ENCODE data around the gene PTPN11.

Gene PTPN11

GRCh38 chr12:112524676-112525425, 106.1 kb downstream of the PTPN11 start:
- no peak overlapping the region for H3K27ac ChIP-seq (ENCODE audit: insufficient read depth, low read depth, low read length, poor library complexity, severe bottlenecking)
- H3K36me3 ChIP-seq (ENCODE audit: control insufficient read depth, insufficient read depth, low read length), result no peaks in the 10 kb centered on the region
- H3K4me1 ChIP-seq (ENCODE audit: control insufficient read depth, insufficient read depth, low read length), result no peaks in the 10 kb centered on the region
- no peaks in the 10 kb centered on the region for H3K9me3 ChIP-seq (ENCODE audit: control insufficient read depth, low read length)
- no peak overlapping the region for H3K4me3 ChIP-seq (ENCODE audit: insufficient read depth, low read depth, low read length)
- 89 to 93% methylated on average over 5 of the region's 5 CpGs for whole genome bisulfite sequencing, 2 experiments
- H3K27me3 ChIP-seq (ENCODE audit: control insufficient read depth, insufficient read depth, low read length, poor library complexity, severe bottlenecking), result no peaks in the 10 kb centered on the region

GRCh38 chr12:112525426-112525809, 106.7 kb downstream of the PTPN11 start:
- H3K4me3 ChIP-seq (ENCODE audit: insufficient read depth, low read depth, low read length), result no peak overlapping the region
- no peak overlapping the region for H3K27ac ChIP-seq (ENCODE audit: insufficient read depth, low read depth, low read length, poor library complexity, severe bottlenecking)
- H3K36me3 ChIP-seq (ENCODE audit: control insufficient read depth, insufficient read depth, low read length), result no peaks in the 10 kb centered on the region
- 92% methylated on average over 6 of the region's 6 CpGs for WGBS, 2 experiments
- H3K4me1 ChIP-seq (ENCODE audit: control insufficient read depth, insufficient read depth, low read length), result no peaks in the 10 kb centered on the region
- no peaks in the 10 kb centered on the region for H3K9me3 ChIP-seq (ENCODE audit: control insufficient read depth, low read length)
- no peaks in the 10 kb centered on the region for H3K27me3 ChIP-seq (ENCODE audit: control insufficient read depth, insufficient read depth, low read length, poor library complexity, severe bottlenecking)

GRCh38 chr12:112527082-112527481, 108.3 kb downstream of the PTPN11 start:
- Histone ChIP-seq H3K4me1 (ENCODE audit: control insufficient read depth, insufficient read depth, low read length) (no peaks in the 10 kb centered on the region), H3K9me3 (ENCODE audit: control insufficient read depth, low read length) (no peaks in the 10 kb centered on the region), H3K4me3 (ENCODE audit: insufficient read depth, low read depth, low read length) (no peak overlapping the region), H3K27me3 (ENCODE audit: control insufficient read depth, insufficient read depth, low read length, poor library complexity, severe bottlenecking) (no peaks in the 10 kb centered on the region), H3K27ac (ENCODE audit: insufficient read depth, low read depth, low read length, poor library complexity, severe bottlenecking) (no peak overlapping the region), H3K36me3 (ENCODE audit: control insufficient read depth, insufficient read depth, low read length) (no peaks in the 10 kb centered on the region)

- no peak overlapping the region for H3K4me3 ChIP-seq (ENCODE audit: insufficient read depth, low read depth, low read length)
- WGBS, 2 experiments, result 91 to 95% methylated on average over 4 of the region's 4 CpGs
- no peaks in the 10 kb centered on the region for H3K9me3 ChIP-seq (ENCODE audit: control insufficient read depth, low read length)
- H3K27me3 ChIP-seq (ENCODE audit: control insufficient read depth, insufficient read depth, low read length, poor library complexity, severe bottlenecking), result no peaks in the 10 kb centered on the region
- no peaks in the 10 kb centered on the region for H3K4me1 ChIP-seq (ENCODE audit: control insufficient read depth, insufficient read depth, low read length)
- no peaks in the 10 kb centered on the region for H3K36me3 ChIP-seq (ENCODE audit: control insufficient read depth, insufficient read depth, low read length)
- H3K27ac ChIP-seq (ENCODE audit: insufficient read depth, low read depth, low read length, poor library complexity, severe bottlenecking), result no peak overlapping the region
These were observed 108.8 kb downstream of the PTPN11 start for GRCh38 chr12:112527501-112527900.

- Histone ChIP-seq H3K36me3 (ENCODE audit: control insufficient read depth, insufficient read depth, low read length) (no peaks in the 10 kb centered on the region), H3K9me3 (ENCODE audit: control insufficient read depth, low read length) (no peaks in the 10 kb centered on the region), H3K4me3 (ENCODE audit: insufficient read depth, low read depth, low read length) (no peak overlapping the region), H3K4me1 (ENCODE audit: control insufficient read depth, insufficient read depth, low read length) (no peaks in the 10 kb centered on the region), H3K27ac (ENCODE audit: insufficient read depth, low read depth, low read length, poor library complexity, severe bottlenecking) (no peak overlapping the region), H3K27me3 (ENCODE audit: control insufficient read depth, insufficient read depth, low read length, poor library complexity, severe bottlenecking) (no peaks in the 10 kb centered on the region)
- 91 to 93% methylated on average over 1 of the region's 1 CpG for WGBS, 2 experiments
These were observed 109.8 kb downstream of the PTPN11 start for GRCh38 chr12:112528521-112528920.

GRCh38 chr12:112530941-112531340, 112.2 kb downstream of the PTPN11 start:
- Histone ChIP-seq H3K9me3 (ENCODE audit: control insufficient read depth, low read length) (no peaks in the 10 kb centered on the region), H3K27ac (ENCODE audit: insufficient read depth, low read depth, low read length, poor library complexity, severe bottlenecking) (no peak overlapping the region), H3K4me3 (ENCODE audit: insufficient read depth, low read depth, low read length) (no peak overlapping the region), H3K4me1 (ENCODE audit: control insufficient read depth, insufficient read depth, low read length) (no peaks in the 10 kb centered on the region), H3K27me3 (ENCODE audit: control insufficient read depth, insufficient read depth, low read length, poor library complexity, severe bottlenecking) (no peaks in the 10 kb centered on the region), H3K36me3 (ENCODE audit: control insufficient read depth, insufficient read depth, low read length) (no peaks in the 10 kb centered on the region)
- WGBS, 2 experiments, result 93 to 94% methylated on average over 2 of the region's 2 CpGs

DNA sequence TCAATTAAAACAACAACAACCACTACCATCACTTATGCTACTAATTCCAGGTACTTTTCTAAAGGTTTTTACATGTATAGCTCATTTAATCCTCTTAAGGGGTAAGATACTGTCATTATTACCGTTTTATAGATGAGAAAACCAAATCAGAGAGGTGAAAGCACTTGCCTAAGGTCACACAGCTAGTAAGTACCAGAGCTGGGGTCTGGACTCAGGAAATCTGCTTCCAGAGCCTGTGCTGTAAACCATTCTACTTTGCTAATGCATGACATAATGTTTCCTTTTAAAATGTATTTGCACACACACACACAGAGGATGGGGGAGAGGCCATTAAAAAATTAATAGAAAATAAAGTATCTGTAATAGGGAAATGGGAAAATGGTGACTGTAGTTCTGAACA, 113.4 kb downstream of the PTPN11 start:
- no peak overlapping the region for H3K4me3 ChIP-seq (ENCODE audit: insufficient read depth, low read depth, low read length)
- 87 to 100% methylated on average over 1 of the region's 1 CpG for WGBS, 2 experiments
- no peaks in the 10 kb centered on the region for H3K27me3 ChIP-seq (ENCODE audit: control insufficient read depth, insufficient read depth, low read length, poor library complexity, severe bottlenecking)
- H3K36me3 ChIP-seq (ENCODE audit: control insufficient read depth, insufficient read depth, low read length), result no peaks in the 10 kb centered on the region
- H3K27ac ChIP-seq (ENCODE audit: insufficient read depth, low read depth, low read length, poor library complexity, severe bottlenecking), result no peak overlapping the region
- H3K9me3 ChIP-seq (ENCODE audit: control insufficient read depth, low read length), result no peaks in the 10 kb centered on the region
- no peaks in the 10 kb centered on the region for H3K4me1 ChIP-seq (ENCODE audit: control insufficient read depth, insufficient read depth, low read length)

GRCh38 chr12:112533528-112533927, 114.8 kb downstream of the PTPN11 start:
- 94% methylated on average over 7 of the region's 7 CpGs for WGBS, 2 experiments
- Histone ChIP-seq H3K27me3 (ENCODE audit: control insufficient read depth, insufficient read depth, low read length, poor library complexity, severe bottlenecking) (no peaks in the 10 kb centered on the region), H3K9me3 (ENCODE audit: control insufficient read depth, low read length) (no peaks in the 10 kb centered on the region), H3K4me1 (ENCODE audit: control insufficient read depth, insufficient read depth, low read length) (no peaks in the 10 kb centered on the region), H3K36me3 (ENCODE audit: control insufficient read depth, insufficient read depth, low read length) (no peaks in the 10 kb centered on the region), H3K4me3 (ENCODE audit: insufficient read depth, low read depth, low read length) (no peak overlapping the region), H3K27ac (ENCODE audit: insufficient read depth, low read depth, low read length, poor library complexity, severe bottlenecking) (no peak overlapping the region)

- Histone ChIP-seq H3K4me1 (ENCODE audit: control insufficient read depth, insufficient read depth, low read length) (no peaks in the 10 kb centered on the region), H3K27ac (ENCODE audit: insufficient read depth, low read depth, low read length, poor library complexity, severe bottlenecking) (no peak overlapping the region), H3K4me3 (ENCODE audit: insufficient read depth, low read depth, low read length) (no peak overlapping the region), H3K36me3 (ENCODE audit: control insufficient read depth, insufficient read depth, low read length) (no peaks in the 10 kb centered on the region), H3K9me3 (ENCODE audit: control insufficient read depth, low read length) (no peaks in the 10 kb centered on the region), H3K27me3 (ENCODE audit: control insufficient read depth, insufficient read depth, low read length, poor library complexity, severe bottlenecking) (no peaks in the 10 kb centered on the region)
- 90% methylated on average over 6 of the region's 6 CpGs for WGBS, 2 experiments
These were observed 116.3 kb downstream of the PTPN11 start for GRCh38 chr12:112535017-112535416.

DNA sequence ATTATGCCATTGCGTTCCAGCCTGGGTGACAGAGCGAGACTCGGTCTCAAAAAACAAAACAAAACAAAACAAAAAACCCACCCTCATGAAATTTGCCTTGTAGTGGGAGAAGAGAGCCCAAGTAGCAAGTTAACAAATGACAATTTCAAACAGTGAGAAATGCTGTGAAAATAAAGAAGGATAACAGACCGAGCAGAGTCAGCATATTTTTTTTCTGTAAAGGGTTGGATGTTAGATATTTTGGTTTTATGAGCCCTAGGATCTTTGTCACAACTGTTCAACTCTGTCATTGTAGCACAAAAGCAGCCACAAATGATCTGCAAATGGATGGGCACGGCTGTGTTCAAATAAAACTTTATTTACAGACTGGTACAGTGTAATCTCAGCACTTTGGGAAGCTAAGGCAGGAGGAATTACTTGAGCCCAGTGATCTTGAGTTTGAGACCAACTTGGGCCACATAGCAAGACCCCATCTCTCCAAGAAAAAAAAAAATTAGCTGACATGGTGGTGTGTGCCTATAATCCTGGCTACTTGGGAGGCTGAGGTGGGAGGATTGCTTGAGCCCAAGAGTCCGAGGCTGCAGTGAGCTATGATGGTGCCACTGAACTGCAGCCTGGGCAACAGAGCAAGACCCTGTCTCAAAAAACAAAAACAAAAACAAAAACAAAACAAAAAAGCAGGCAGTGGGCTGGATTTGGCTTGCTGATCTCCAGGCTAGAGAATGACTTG, 117.1 kb downstream of the PTPN11 start:
- 89 to 91% methylated on average over 4 to 5 of the region's 6 CpGs for WGBS, 2 experiments
- H3K4me1 ChIP-seq (ENCODE audit: control insufficient read depth, insufficient read depth, low read length), result no peaks in the 10 kb centered on the region
- no peaks in the 10 kb centered on the region for H3K36me3 ChIP-seq (ENCODE audit: control insufficient read depth, insufficient read depth, low read length)
- H3K9me3 ChIP-seq (ENCODE audit: control insufficient read depth, low read length), result no peaks in the 10 kb centered on the region
- no peak overlapping the region for H3K4me3 ChIP-seq (ENCODE audit: insufficient read depth, low read depth, low read length)
- H3K27me3 ChIP-seq (ENCODE audit: control insufficient read depth, insufficient read depth, low read length, poor library complexity, severe bottlenecking), result no peaks in the 10 kb centered on the region
- no peak overlapping the region for H3K27ac ChIP-seq (ENCODE audit: insufficient read depth, low read depth, low read length, poor library complexity, severe bottlenecking)

Data from ectodermal cell (in vitro differentiated cells).